ENCODE data around the gene FZD10.

- TF ChIP-seq EZH2 (IDR thresholded peaks at IDR 0.05; ENCODE audit: low read depth, low read length, severe bottlenecking) (no peak), E2F6 (IDR thresholded peaks at IDR 0.05) (0 out of 2 replicates have a peak, but pooled peaks have one; percentile 31), ZNF274 (IDR thresholded peaks at IDR 0.05; ENCODE audit: borderline replicate concordance, extremely low read depth, low read length) (no peak), HDAC6 (IDR thresholded peaks at IDR 0.05; ENCODE audit: low read depth, low read length) (no peak)
Observed at GRCh38 chr12:130151846-130152245, 10.4 kb upstream of the FZD10 start.
